Measurements from ENCODE around the gene CHRNA7.

DNA sequence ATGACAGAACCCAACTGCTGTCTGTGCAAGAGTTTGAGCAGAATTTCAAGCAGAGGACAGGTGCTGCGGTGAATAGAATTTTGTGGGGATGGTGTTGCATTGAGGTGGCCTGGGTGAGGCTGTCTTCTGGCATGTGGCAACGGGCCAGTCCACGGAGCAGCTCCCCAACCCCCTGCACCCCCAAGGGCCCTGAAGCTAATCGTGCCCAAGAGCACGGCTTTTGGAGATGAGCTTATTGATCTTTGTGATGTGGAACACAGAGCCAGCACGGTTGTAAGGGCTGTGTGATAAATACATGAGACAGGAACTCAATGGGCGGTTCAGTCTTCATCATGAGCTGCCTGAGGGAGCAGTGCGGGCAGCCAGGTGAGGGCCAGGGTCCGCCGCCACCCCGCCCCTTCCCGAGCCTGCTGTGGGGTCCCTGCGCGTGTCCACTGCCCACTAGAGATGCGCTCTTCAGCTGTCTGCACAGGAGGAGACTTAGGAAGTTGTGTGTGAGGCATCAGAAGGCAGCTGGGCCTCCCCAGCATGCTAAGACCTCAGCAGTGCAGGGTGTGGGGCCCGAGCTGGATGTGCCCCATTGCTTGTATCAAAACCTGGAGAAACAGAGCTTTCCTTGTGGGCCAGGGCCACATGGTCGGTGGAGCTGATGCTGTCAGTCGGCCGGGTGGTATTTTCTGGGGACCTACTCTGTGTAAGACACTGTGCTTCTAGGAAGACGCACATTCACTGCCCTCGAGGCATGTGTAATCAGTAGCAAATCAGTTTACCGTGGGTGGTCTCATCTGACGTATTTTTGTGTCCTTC is 90.5 kb downstream of the CHRNA7 start:
- TF ChIP-seq, protein P1, sequence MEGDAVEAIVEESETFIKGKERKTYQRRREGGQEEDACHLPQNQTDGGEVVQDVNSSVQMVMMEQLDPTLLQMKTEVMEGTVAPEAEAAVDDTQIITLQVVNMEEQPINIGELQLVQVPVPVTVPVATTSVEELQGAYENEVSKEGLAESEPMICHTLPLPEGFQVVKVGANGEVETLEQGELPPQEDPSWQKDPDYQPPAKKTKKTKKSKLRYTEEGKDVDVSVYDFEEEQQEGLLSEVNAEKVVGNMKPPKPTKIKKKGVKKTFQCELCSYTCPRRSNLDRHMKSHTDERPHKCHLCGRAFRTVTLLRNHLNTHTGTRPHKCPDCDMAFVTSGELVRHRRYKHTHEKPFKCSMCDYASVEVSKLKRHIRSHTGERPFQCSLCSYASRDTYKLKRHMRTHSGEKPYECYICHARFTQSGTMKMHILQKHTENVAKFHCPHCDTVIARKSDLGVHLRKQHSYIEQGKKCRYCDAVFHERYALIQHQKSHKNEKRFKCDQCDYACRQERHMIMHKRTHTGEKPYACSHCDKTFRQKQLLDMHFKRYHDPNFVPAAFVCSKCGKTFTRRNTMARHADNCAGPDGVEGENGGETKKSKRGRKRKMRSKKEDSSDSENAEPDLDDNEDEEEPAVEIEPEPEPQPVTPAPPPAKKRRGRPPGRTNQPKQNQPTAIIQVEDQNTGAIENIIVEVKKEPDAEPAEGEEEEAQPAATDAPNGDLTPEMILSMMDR (conservative IDR thresholded peaks at IDR 0.05 in 1 of 2, IDR thresholded peaks at IDR 0.05 in 1 of 2; ENCODE audit: extremely low read depth in 1 of 2, insufficient read depth in 1 of 2, low read depth in 1 of 2, low read length in 2 of 2): no peak
- TF ChIP-seq EZH2 (IDR thresholded peaks at IDR 0.05; ENCODE audit: borderline replicate concordance, low read length): no peak
